H1 (cell line): ENCODE results near the gene ADCY7. TPM values are rescaled to one million over a fixed set of nuclear protein-coding genes. Genes with fewer than 3 reads are reported as not detected.

Experiments used
- BCL11A ChIP-seq, 2 experiments: IDR thresholded peaks; one replicate each; pipeline ENCODE4 v1.6.1; 2011; ENCODE audit warnings: low read depth in 2 of 2, low read length in 2 of 2, mild to moderate bottlenecking in 2 of 2
- CBX8 ChIP-seq: fragments of 300-800, 300-1000 bp; sonication (generic); IDR thresholded peaks from 2 replicates; pipeline ENCODE4 v1.7.1; 2016; ENCODE audit warnings: low read depth, low read length, borderline replicate concordance
- CTBP2 ChIP-seq: IDR thresholded peaks from 2 replicates; pipeline ENCODE4 v1.7.0; 2011; ENCODE audit warnings: borderline replicate concordance, mild to moderate bottlenecking, moderate library complexity, mixed read lengths, low read length; ENCODE audit not compliant: insufficient read depth, insufficient read length
- EGR1 ChIP-seq: IDR thresholded peaks from 2 replicates; pipeline ENCODE4 v1.6.1; 2011; ENCODE audit warnings: low read depth, low read length, borderline replicate concordance
- FOSL1 ChIP-seq: IDR thresholded peaks from 2 replicates; pipeline ENCODE4 v1.6.1; 2011; ENCODE audit warnings: mild to moderate bottlenecking, low read depth, low read length, moderate library complexity; ENCODE audit not compliant: insufficient read depth
- GABPA ChIP-seq: IDR thresholded peaks from 2 replicates; pipeline ENCODE4 v1.6.1; 2011; ENCODE audit warnings: mild to moderate bottlenecking, low read length, moderate library complexity, borderline replicate concordance; ENCODE audit not compliant: insufficient read depth
- POLR2AphosphoS5 ChIP-seq: IDR thresholded peaks from 2 replicates; pipeline ENCODE4 v1.6.1; 2011; ENCODE audit warnings: low read depth, low read length
- SAP30 ChIP-seq: fragments of 300-600 bp; sonication (generic); IDR thresholded peaks from 2 replicates; pipeline ENCODE4 v1.7.1; 2012; ENCODE audit warnings: low read length, moderate library complexity, mild to moderate bottlenecking, inconsistent platforms; ENCODE audit not compliant: insufficient read depth, insufficient replicate concordance
- ZNF274 ChIP-seq: IDR thresholded peaks from 2 replicates; pipeline ENCODE4 v1.7.0; 2012; ENCODE audit warnings: low read length, borderline replicate concordance; ENCODE audit errors: extremely low read depth
- microRNA-seq, 2 experiments: library from miRNA; unstranded; fragments of <30 nt; microRNA quantifications; one replicate each; pipeline versions ENCODE4 to v1.2.0, GENCODE V29; 2016 to 2020; ENCODE audit warnings: borderline microRNAs expressed in 2 of 2, borderline number of aligned reads in 2 of 2, borderline replicate concordance in 1 of 2
- polyA plus RNA-seq, 7 experiments: library from polyadenylated mRNA; depleted of rRNA in 3 of 7; stranded (reverse) in 5 of 7; unstranded in 2 of 7; fragments of >200 nt in 5 of 7; fragments of 200-250 nt in 2 of 7; gene quantifications; 1 replicate in 5 of 7; 2 replicates in 1 of 7; 4 replicates in 1 of 7; pipeline versions ENCODE4 v1.2.1 to v1.2.3, GENCODE V29; 2011 to 2013; ENCODE audit warnings: missing spikeins in 2 of 7, mixed read lengths in 2 of 7
- small RNA-seq: library from polyadenylated mRNA; stranded (forward); fragments of <200 nt; extraction: miRNeasy Mini kit (QIAGEN cat#:217004); gene quantifications from one replicate; pipeline ENCODE3, GENCODE V24; 2013; ENCODE audit not compliant: insufficient read depth
- total RNA-seq: library from RNA; stranded (reverse); fragmentation: NEBNext Ultra II Directional; extraction: Animal tissue kit (Norgen Biotek cat#: 25700); gene quantifications from 2 replicates; pipeline ENCODE4 v1.2.1, GENCODE V29; 2021

ADCY7 gene
- total and polyA plus RNA-seq, 2 of the 8 experiments (the other 6 are each of a cell fraction or from before 2014, with no cell fraction given), result 2.4 to 5.1 TPM

- no peak for TF ChIP-seq EGR1
- TF ChIP-seq POLR2AphosphoS5, result no peak
- no peak for TF ChIP-seq BCL11A (IDR thresholded peaks at IDR 0.05; ENCODE audit: low read depth in 2 of 2, low read length in 2 of 2)
- no peak for TF ChIP-seq ZNF274
- TF ChIP-seq CBX8, result no peak
- TF ChIP-seq CTBP2, result no peak
- no peak for TF ChIP-seq GABPA
- TF ChIP-seq SAP30, result no peak
- no peak for TF ChIP-seq FOSL1
Observed at GRCh38 chr16:50365791-50366575, 99.6 kb downstream of the ADCY7 start (continued).

Small RNAs within 50 kb of the gene (microRNA-seq; reads per million reads assigned to microRNA genes)
- 0 reads per million in 2 experiments for gene MIR6771

Small RNAs within 50 kb of the gene (small RNA-seq; reads per million reads assigned to genes)
- gene MIR6771, result not detected

Other genes with a start within 250 kb of the ADCY7 start
- 13.6 and 16.2 TPM in 2 replicates for gene CNEP1R1, start 241.3 kb upstream of the ADCY7 start, total RNA-seq
- gene CNEP1R1, start 241.3 kb upstream of the ADCY7 start, polyA plus RNA-seq (2011; rRNA removed), result 8.4 and 10.6 TPM in 2 replicates
- 22.2 and 29.2 TPM in 2 replicates for gene HEATR3, start 200.6 kb upstream of the ADCY7 start, total RNA-seq
- 8.9 and 13.0 TPM in 2 replicates for gene HEATR3, start 200.6 kb upstream of the ADCY7 start, polyA plus RNA-seq (2011; rRNA removed)
- gene TENT4B, start 113.2 kb upstream of the ADCY7 start, total RNA-seq, result 14.3 and 15.7 TPM in 2 replicates
- gene TENT4B, start 113.2 kb upstream of the ADCY7 start, polyA plus RNA-seq (2011; rRNA removed), result 3.1 and 4.2 TPM in 2 replicates
- 119 and 120 TPM in 2 replicates for gene BRD7, start 102.4 kb downstream of the ADCY7 start, total RNA-seq
- gene BRD7, start 102.4 kb downstream of the ADCY7 start, polyA plus RNA-seq (2011; rRNA removed), result 27.7 and 42.5 TPM in 2 replicates